ENCODE data around the gene CRYL1. TPM values are rescaled to one million over a fixed set of nuclear protein-coding genes. Genes with fewer than 3 reads are reported as not detected.

Gene CRYL1, protein sequence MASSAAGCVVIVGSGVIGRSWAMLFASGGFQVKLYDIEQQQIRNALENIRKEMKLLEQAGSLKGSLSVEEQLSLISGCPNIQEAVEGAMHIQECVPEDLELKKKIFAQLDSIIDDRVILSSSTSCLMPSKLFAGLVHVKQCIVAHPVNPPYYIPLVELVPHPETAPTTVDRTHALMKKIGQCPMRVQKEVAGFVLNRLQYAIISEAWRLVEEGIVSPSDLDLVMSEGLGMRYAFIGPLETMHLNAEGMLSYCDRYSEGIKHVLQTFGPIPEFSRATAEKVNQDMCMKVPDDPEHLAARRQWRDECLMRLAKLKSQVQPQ
- total RNA-seq: 68.8 and 116 TPM in 2 replicates

GRCh38 chr13:20525601-20526544 lies at the start of gene CRYL1:
Gene CRYL1, minus strand, starts transcription at chr13:20525857. Its CDS starts 63 bp downstream, at chr13:20525794.
- no peak for DNase-seq (ENCODE audit: extremely low read depth, low read depth, low spot score)

DNA sequence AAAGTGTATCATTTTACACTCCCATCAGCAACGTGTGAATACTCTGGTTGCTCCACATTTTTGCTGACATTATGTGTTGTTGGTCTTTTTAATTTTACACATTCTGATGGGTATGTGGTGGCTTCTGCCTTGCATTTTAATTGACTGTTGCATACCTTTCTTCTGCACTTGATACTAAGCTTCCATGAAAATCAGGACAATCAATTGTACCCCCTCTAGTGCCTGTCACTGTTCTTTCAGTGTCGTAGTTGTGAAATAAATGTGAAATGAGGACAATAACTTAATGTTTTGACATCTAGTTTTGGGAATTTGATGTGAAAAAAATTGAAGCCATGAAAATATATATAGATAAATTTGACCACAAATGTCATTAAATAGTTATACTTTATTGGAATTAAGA lies 48.0 kb upstream of the CRYL1 start:
- no peak for DNase-seq (ENCODE audit: extremely low read depth, low read depth, low spot score)

GRCh38 chr13:20573186-20573585 lies 47.5 kb upstream of the CRYL1 start:
- DNase-seq (ENCODE audit: extremely low read depth, low read depth, low spot score): no peak

DNA sequence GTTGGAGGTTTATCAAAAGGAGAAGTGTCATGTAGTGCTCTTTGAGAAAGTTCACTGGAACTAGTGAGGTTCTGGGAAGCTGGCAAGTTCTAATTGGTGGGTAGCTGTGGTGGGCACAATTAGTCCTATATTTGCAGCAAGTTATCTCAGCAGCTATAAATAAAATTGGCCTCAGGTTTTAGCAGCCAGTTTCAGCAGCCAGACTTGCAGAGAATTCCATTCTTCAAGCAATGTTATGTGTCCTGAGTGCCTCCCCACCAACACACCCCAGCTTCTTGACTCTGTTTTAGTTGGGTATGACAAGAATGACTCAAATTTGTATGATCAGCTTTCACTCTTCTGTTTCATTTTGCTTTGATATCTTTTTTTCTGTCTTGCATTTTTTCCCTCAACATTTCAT lies 46.0 kb upstream of the CRYL1 start:
- DNase-seq (ENCODE audit: extremely low read depth, low read depth, low spot score): no peak

GRCh38 chr13:20570517-20570916 lies 44.9 kb upstream of the CRYL1 start:
- no peak for DNase-seq (ENCODE audit: extremely low read depth, low read depth, low spot score)

DNA sequence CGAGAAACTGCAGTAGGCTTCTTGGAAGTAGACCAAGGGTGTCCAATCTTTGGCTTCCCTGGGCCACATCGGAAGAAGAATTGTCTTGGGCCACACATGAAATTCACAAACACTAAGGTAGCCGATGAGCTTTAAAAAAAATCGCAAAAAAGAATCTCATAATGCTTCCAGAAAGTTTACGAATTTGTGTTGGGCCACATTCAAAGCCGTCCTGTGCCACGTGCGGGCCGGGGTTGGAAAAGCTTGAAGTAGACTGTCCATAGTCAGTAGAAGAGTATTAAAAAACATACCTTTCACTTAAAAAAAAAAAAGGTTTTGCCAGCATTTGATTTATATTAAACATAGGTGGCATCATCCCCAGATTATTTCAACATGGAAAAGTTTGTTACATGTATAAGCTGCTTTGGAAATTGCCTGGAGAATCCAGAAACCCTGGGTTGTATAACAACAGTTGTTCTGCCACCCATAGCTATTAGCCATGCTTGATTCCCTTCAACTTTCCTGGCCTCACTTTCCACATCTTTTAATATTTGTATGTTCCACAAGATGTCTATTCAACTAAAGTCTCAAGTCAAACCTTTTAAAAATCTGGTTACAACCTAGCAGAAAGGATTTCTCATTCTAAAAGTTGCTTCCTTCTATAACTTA lies 42.3 kb upstream of the CRYL1 start:
- no peak for DNase-seq (ENCODE audit: extremely low read depth, low read depth, low spot score)

- no peak for DNase-seq (ENCODE audit: extremely low read depth, low read depth, low spot score)
Observed at GRCh38 chr13:20566898-20567874, 41.5 kb upstream of the CRYL1 start, which contains the start of gene IFT88. Gene IFT88, plus strand, starts transcription at chr13:20567157. Its CDS starts 7,229 bp downstream, at chr13:20574386.

DNA sequence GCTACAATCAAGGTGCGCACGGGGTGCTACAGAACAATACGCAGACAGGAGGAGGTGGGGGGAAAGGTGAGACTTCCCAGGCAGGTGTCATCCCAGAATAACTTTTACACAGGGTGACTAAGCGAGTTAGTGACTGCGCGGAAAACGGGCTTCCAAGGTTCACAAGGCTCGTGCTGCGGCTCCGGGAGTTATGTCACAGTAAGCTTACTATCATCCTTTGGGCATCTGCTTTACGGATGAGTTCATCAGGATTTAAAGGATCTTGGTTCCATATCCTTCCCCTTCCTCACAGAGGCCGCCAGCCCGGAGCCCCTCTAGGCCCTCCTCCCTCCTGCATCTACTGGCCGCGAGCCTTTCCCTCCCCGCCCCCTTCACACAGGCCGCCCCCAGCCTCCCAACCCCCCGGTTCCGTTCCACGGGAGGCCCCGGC lies 40.8 kb upstream of the CRYL1 start:
- DNase-seq (ENCODE audit: extremely low read depth, low read depth, low spot score): no peak

- DNase-seq (ENCODE audit: extremely low read depth, low read depth, low spot score): no peak
Observed at GRCh38 chr13:20565115-20565736, 39.6 kb upstream of the CRYL1 start.

DNA sequence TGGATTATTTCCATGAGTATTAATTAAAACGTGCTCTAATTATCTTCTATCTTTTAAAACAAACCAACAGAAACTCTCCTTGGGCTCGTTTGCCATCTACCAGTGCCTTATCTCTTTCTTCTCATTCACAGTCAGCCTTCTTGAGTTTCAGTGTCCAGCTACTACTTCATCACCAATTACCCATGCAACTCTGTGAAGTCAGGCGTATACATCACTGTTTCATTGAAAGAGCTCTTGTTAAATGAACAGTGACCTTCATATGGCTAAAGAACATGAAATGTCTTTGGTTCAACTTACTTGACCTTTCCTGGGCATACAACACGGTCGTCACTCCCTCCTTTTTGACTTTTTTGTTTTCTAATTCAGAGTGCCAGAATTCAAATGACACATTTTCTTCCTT lies 36.1 kb upstream of the CRYL1 start:
- DNase-seq (ENCODE audit: extremely low read depth, low read depth, low spot score): no peak

- DNase-seq (ENCODE audit: extremely low read depth, low read depth, low spot score): no peak
Observed at GRCh38 chr13:20559659-20560356, 34.2 kb upstream of the CRYL1 start.

GRCh38 chr13:20558982-20559381 lies 33.3 kb upstream of the CRYL1 start:
- DNase-seq (ENCODE audit: extremely low read depth, low read depth, low spot score): no peak

DNA sequence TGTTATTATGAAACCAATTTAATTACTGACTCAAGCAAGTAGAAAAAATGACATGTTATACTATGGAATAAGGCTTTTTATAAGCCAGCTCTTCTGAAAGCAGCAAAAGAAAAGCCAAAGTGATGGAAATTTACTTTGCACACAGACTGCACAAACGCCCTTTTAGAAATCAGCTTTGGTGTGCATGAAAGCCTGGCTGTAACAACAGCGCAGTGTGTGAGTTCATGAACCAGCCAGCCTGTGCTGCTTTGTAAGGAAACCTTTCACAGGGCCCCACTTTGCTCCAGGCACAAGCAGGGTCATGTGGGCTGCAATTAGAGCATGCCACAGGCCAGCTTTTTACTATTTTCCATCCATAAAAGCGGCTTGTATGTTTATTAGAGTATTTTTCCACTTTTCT lies 27.7 kb upstream of the CRYL1 start:
- no peak for DNase-seq (ENCODE audit: extremely low read depth, low read depth, low spot score)

GRCh38 chr13:20550799-20551198 lies 25.1 kb upstream of the CRYL1 start:
- no peak for DNase-seq (ENCODE audit: extremely low read depth, low read depth, low spot score)

DNA sequence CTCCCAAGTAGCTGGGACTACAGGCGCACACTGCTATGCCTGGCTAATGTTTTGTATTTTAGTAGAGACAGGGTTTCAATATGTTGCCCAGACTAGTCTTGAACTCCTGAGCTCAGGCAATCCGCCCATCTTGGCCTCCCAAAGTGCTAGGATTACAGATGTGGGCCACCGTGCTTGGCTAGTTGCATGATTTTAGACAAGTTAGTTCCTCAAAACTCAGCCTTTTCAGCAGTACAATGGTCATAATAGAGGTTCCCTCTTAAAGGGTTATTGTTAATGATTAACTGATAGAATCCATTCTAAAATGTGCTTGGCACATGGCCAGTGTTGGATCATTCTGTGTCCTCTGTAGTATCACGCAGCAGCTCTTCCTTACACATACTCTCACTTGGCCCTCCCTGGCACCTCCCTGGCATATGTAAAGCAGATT lies 21.8 kb upstream of the CRYL1 start:
- DNase-seq (ENCODE audit: extremely low read depth, low read depth, low spot score): no peak

GRCh38 chr13:20546556-20546955 lies 20.9 kb upstream of the CRYL1 start:
- no peak for DNase-seq (ENCODE audit: extremely low read depth, low read depth, low spot score)

DNA sequence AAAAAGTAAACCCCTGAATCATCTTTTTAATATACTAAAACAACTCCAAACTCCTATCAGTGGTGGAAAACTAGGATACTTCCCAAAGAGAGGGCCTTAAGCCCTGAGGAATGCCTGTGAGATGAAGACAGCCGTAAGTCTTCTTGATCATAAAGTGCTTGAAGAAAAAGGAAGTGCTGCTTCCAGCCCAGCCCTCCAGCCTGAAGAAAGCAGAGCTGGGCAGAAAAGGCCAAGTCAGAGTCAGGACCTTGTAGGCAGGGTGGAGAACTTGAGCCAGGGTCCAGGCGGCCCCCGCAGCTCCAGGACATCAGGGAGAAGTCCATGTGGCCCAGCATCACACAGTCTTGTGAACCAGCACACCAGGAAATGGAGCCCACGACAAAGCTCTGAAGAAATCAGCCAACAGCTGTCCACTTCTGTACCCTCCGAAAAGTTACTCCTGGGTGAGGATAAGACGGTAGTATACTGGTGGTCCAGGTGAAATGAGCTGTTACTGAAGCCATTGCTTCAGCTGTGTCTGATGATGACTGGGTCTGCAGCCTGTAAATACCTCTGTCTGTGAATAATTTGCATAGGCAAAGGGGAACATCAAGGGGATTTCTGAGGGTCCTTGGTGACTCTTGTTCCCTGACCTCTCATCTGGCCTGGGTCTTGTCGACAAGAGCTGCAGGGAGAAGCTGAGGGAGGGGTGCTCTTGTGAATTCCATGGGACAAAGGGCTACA lies 18.7 kb upstream of the CRYL1 start:
- DNase-seq (ENCODE audit: extremely low read depth, low read depth, low spot score): no peak

DNA sequence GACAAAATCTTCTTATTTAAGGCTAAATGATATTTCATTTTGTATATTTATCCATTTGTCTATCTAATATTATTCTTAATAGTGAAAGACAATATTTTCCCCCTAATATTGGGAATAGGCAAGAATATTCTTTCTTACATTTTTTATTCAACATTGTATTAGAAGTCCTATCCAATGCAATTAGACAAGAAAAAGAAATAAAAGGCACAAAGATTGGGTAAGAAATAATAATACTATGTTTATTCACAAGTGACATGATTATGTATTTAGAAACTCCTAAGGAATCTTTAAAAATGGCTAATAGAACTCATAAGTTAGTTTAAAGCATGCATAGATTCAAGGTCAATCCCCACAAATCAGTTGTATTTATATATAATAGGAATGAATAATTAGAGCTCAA lies 11.3 kb upstream of the CRYL1 start:
- DNase-seq (ENCODE audit: extremely low read depth, low read depth, low spot score): no peak
